HG03025 (cell line): Measurements from ENCODE around the gene TBC1D32.
"Not testable (repeated sequence)": the region's sequence is repeated elsewhere in the genome, so short reads cannot be mapped to it uniquely, and the experiment has no call there.

Experiments used
- ATAC-seq: cut with Tn5 transposase; IDR thresholded peaks from one replicate; pipeline ENCODE4 v1.9.1; 2021; ENCODE audit warnings: mild to moderate bottlenecking, moderate library complexity; ENCODE audit not compliant: unreplicated experiment, low FRiP score

Gene TBC1D32

GRCh38 chr6:121334299-121335086 is at the start of gene TBC1D32:
TSS of gene TBC1D32 (minus strand) at chr6:121334480. CDS start at chr6:121334430, 50 bp downstream.
- peak; percentile 98 for ATAC-seq

DNA sequence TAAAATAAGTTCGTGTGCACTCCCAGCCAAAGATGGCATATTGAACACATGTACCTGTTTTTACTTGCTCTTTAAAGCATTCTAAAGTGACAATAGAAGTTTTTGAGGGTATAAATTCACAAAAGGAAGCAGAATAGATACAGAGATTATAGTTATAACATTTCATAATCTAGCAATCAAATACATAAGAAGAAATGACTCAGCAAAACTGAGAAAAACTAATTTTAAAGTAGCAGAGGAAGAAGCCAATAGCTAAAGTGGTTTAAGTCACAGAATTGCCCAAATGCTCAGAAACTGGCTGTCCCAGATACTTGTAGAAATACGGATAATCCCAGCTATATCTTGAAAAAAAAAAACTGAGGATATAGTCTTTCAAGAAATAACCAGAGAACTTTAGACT is 49.2 kb upstream of the TBC1D32 start:
- ATAC-seq: no peak

DNA sequence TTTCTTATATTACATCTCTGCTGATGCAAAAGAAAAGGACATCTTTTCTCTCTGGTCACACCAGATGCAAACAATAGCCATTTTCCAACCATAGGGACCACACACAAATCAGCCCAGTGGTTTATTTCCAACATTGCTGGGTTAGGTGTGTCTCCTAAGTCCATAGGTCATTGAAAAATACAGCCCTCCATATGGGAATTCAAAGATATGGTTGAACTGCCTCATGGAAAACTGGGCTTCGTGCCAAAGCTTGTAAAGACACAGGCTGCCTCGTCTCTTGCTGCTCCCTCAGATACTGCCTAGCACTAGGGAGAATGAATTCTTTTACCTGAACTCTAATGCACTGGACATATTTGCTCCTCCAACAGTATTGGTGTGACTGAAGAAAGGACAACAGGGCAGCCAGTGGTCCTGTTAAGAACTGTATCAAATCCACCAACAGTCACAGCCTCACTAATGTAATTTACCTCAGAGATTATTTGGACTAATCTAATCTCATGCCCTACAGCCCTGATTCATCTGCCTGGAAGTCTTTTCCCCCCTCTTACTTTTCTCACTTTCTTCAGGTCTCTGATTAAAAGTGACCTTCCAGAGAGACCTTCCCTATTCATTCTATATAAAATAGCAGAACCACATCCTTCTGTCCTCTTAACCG is 48.3 kb upstream of the TBC1D32 start:
- no peak for ATAC-seq

- ATAC-seq: no peak
Measured at GRCh38 chr6:121376411-121376810, 42.1 kb upstream of the TBC1D32 start.

DNA sequence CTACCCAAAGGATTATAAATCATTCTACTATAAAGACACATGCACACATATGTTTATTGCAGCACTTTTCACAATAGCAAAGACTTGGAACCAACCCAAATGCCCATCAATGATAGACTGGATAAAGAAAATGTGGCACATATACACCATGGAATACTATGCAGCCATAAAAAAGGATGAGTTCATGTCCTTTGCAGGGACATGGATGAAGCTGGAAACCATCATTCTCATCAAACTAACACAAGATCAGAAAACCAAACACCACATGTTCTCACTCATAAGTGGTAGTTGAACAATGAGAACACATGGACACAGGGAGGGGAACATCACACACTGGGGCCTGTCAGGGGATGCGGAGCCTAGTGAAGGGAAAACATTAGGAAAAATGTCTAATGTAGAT is 39.9 kb upstream of the TBC1D32 start:
- not testable (repeated sequence) for ATAC-seq

GRCh38 chr6:121365536-121366521 is 31.5 kb upstream of the TBC1D32 start:
- no peak for ATAC-seq

- ATAC-seq: no peak
Measured at GRCh38 chr6:121356575-121356974, 22.3 kb upstream of the TBC1D32 start.

DNA sequence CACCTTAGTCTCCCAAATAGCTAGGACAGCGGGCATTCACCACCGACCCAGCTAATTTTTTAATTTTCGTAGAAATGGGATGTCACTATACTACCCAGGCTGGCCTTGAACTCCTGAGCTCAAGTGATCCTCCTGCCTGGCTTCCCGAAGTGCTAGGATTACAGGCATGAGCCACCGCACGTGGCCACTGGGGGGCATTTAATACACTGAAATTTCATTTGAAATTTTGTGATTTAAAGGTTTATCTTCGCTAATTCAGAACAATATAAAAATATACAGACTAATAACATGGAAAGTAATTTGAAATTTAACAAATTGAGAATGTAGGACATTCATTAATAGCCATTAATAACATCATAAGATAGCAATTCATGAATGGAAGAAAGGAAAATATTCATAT is 20.5 kb upstream of the TBC1D32 start:
- no peak for ATAC-seq

DNA sequence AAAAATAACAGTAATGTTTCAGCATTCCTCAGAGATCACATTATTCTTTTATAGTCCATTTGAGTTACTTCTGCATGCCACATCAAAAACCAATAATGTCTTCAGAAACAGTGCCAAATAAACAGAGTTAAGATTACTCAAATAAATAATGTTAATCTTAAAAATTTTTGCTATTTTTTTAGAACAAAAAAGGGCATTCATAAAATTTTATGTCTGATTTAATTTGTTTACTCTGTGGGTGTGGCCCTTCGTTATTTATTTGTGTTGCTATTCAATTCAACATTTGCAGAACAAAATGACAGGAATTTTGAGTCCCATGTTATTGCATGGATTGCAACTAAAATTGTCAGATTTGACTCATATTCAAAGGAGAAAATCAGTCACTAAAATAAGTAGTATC is 18.7 kb upstream of the TBC1D32 start:
- no peak for ATAC-seq

DNA sequence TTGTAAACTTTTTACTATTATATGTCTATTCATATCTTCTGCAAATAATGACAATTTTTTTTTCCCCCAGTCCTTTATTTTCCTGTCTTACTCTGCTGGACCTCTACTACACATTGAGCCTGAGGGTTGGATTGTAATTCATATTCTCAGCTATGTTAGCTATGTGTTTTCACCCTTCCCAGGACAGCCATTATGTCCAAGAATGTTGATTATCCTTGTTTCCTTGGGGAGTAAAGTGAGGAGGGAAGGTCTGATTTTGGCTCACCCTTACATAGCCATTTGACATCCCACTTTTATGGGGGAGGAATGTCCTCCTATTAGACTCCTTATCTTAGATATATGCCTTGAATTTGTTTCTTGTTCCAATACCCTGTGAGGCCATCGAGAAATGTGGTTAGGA is 17.6 kb upstream of the TBC1D32 start:
- no peak for ATAC-seq

- ATAC-seq: no peak
Measured at GRCh38 chr6:121349596-121349995, 15.3 kb upstream of the TBC1D32 start.

DNA sequence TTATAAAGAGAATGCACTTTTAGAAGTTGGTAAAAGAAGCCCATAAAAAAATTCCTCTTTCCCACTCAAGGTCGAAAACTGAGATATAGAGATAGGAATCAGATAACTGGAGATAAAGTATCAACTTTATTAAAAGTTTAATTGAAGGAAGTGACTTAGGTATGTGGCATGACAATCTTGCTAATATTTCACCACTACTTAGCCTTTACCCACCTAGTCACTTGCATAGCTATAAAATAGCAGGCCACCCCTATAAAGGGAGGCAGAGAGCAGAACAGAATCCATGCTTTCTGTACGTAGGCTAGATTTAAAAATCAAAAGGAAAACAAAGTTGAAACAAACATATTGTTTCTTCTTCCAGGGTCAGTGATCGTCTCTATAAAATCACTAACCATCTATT is 13.2 kb upstream of the TBC1D32 start:
- no peak for ATAC-seq

DNA sequence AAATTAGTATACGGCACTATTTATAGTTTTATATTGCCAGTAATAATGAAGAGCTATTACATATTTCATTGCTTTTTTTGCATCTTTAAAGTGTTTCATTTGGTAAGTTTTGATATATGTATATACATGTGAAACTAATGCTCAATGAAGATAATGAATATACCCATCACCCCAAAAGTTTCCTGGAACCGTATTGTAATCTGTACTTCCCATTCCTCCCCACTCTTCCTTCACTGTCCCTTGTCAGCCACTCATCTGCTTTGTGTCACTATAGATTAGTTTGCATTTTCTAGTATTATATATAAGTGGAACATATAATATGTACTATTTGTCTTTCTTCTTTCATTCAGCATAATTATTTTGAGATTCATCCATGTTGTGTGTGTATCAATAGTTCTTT is 10.3 kb upstream of the TBC1D32 start:
- ATAC-seq: no peak

GRCh38 chr6:121339639-121340226 is 5.5 kb upstream of the TBC1D32 start:
- no peak for ATAC-seq

DNA sequence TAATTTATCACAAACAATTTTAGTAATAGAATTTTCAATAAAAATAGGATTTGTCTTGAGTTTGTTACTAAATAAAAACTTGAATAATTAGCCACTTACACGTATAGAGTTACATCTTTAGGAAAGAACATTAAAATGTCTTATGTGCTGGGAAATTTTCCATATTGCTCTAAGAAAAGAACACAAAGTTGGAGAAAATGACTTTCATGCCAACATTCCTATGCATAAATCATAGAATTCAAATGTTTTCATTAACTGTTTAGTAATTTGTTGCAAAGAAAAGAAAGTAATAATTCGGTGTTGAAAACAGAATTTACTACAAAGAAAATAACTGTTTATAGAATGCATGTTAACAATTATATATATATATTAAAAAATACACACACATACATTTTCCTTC is 4.7 kb upstream of the TBC1D32 start:
- no peak for ATAC-seq

DNA sequence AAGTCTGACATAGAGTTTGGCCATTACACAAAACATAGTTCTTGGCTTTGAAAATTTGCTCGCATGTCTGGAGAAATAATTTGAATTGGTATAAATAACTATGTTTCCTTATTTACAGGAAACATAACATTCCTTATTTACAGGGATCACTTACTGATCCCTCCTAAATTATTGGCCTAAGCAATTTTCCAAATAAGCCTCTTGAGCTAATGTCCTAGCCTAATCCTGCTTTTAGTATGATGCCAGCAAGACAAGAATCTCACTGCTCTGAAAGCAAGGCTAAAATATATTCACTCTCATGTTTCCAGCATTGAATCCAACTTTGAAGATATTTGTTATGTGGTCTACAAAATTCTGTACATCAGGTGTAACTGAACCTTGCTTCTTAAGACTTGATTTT is 4.1 kb upstream of the TBC1D32 start:
- no peak for ATAC-seq

- ATAC-seq: no peak
Measured at GRCh38 chr6:121335087-121336008, 1.1 kb upstream of the TBC1D32 start.

GRCh38 chr6:121333694-121334093 is 586 bp downstream of the TBC1D32 start:
- ATAC-seq: not testable (repeated sequence)

- ATAC-seq: no peak
Measured at GRCh38 chr6:121333196-121333595, 1.1 kb downstream of the TBC1D32 start.
